Upper lobe of left lung (tissue), 4 donors: Measurements from ENCODE around the gene PSORS1C2.
A peak's percentile ranks its signal among the peaks of the same experiment; 100 is the strongest.

Experiments
- CTCF ChIP-seq, 6 experiments: fragments of 450-650 bp in 4 of 6; fragments of 200-600 bp in 2 of 6; sonication (generic) in 2 of 6; IDR thresholded peaks; one replicate each; pipeline ENCODE4 v1.5.1; 2016 to 2019; ENCODE audit warnings: antibody characterized with exemption in 6 of 6
- POLR2A ChIP-seq, 4 donors: fragments of 450-650 bp; IDR thresholded peaks; one replicate each; pipeline ENCODE4 v1.5.1; 2016 to 2017; ENCODE audit warnings: antibody characterized with exemption in 4 of 4, mild to moderate bottlenecking in 2 of 4

GRCh38 chr6:31158140-31158862, 19.4 kb upstream of the PSORS1C2 start, which contains the start of gene TCF19:
- TF ChIP-seq CTCF (IDR thresholded peaks at IDR 0.05) = no peak
- TF ChIP-seq POLR2A (IDR thresholded peaks at IDR 0.05) = peak in 1 of 4 donors; percentile 36
